HG03565 (cell line): ENCODE results near the gene CAPS.

Experiments used
- ATAC-seq: cut with Tn5 transposase; IDR thresholded peaks from one replicate; pipeline ENCODE4 v1.9.1; 2021; ENCODE audit warnings: mild to moderate bottlenecking, moderate library complexity; ENCODE audit not compliant: unreplicated experiment

The CAPS gene

GRCh38 chr19:5908773-5909442 lies 5.1 kb upstream of the CAPS start:
- ATAC-seq: no peak

- ATAC-seq: no peak
These were observed 3.5 kb upstream of the CAPS start for GRCh38 chr19:5910638-5910907.

DNA sequence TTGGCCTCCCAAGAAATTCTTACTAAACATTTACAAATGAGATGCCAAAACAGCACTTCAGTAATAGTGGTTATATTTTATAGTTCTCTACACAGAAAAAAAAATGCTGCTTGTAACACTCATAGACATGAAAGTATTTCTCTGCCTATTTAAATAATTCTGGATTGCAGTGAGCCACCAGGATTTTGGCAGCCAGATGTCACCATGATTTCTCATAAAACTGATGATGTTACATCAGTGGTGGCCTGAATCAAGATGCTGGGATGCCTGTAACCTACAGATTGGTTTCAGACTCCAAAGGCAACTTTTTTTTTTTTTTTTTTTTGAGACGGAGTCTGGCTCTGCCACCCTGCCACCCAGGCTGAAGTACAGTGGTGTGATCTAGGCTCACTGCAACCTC lies 2.7 kb upstream of the CAPS start:
- ATAC-seq: no peak

GRCh38 chr19:5914358-5914774 lies 312 bp downstream of the CAPS start:
- ATAC-seq: no peak

DNA sequence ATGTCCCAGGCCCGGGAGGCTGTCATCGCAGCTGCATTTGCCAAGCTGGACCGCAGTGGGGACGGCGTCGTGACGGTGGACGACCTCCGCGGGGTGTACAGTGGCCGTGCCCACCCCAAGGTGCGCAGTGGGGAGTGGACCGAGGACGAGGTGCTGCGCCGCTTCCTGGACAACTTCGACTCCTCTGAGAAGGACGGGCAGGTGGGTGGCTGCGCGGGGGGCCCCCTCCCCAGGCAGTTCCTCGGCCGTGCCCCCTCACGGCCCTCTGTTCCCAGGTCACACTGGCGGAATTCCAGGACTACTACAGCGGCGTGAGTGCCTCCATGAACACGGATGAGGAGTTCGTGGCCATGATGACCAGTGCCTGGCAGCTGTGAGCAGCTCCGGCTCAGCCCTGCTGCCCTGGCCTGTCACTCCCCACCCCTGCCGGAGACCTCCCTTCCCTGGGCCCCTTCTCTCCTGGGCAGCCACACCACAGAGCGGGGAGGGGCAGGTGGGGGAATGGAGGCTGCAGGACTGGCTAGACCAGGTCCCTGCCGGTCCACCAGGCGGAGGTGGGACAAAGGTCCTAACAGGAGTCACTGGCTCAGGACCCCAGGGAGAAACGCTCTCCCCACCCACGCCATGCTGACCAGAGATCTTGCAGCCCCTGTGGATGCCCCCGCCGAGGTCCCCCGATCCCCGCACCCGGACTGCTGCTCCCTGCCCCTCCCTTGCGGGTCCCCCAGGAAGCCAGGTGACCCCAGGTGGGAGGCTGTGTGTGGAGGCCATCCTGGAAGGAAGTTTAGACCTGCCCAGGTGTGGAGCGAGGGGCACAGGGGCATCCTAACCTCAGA lies 1.1 kb downstream of the CAPS start:
- ATAC-seq: no peak

DNA sequence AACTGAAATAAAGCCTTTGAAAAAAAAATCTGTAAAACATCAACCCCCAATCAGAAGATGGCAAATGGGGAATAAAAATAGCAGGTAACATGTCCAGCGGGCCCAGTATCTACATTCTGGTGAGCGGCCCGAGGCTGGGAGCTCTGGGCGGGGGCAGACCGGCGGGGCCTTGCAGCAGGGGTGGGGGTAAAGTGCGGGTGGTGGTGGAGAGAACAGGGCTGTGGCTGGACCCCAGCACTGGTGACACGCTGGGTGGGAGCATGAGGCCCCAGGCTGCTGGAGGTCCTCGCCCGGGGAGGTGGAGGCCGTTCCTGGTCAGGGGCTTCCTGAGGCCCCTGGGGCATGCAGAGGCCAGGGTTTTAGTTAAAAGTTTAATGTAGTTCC lies 1.7 kb downstream of the CAPS start:
- ATAC-seq: no peak

- ATAC-seq: no peak
These were observed 2.2 kb downstream of the CAPS start for GRCh38 chr19:5916181-5916708.

DNA sequence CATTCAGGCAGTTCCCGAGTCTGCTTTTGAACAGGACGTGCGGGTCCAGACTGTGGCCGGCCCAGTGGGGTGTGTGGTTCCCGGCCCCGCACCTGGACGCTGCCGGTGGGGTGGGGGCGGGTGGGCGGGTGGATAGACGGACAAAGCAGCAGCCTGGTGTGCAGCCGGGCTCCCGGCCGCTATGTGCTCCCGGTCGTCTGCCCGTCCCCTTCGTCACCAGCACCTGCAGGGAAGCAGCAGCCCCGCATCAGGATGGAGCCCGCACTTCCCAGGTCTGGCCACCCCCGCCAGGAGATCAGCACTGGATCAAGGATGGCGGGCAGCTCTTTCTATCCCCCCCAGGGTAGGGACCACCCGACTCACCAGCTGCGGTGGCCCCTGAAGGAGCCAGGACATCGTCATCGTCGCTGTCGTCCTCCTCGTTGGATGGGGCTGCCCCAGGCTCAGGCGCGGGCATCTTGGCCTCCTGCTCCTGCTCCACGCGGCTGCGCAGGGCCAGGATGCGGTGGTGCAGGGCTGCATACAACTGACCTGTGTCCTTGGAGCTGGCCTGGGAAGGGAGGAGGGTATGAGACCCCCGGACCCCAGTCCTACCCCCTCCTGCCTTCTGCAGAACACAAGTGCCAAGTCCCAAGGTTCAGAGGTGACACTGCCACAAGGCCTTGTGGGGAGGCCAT lies 3.5 kb downstream of the CAPS start:
- ATAC-seq: no peak

DNA sequence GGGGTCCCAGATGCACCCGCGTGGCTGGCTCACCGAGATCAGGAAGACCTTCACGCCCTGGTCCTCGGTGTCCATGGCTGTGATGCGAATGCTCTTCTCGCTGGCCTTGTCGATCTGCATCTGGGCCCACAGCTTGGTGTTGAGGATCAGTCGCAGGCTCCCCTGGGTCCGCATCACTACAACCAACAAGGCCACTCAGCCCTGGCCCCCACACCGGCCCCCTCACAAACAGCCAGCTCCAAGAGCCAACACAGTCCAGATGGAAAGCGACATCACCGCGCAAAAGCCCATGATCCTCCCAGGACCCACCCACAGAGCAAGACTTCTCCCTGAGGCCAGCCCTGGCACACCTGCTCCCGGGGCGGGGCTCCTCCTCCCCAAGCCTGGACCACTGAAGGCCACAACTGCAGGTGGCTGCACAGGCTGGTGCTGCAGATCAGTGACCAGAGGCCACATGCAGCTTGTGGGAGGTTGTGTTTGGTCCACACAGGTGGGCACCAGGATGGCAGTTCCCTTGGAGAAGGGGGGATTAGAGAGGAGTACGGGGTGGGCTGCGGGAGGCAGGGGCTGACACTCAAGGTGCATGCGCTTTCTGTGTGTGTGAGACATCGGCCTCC lies 4.5 kb downstream of the CAPS start:
- ATAC-seq: no peak

GRCh38 chr19:5921516-5922160 lies 7.6 kb downstream of the CAPS start:
- no peak for ATAC-seq

DNA sequence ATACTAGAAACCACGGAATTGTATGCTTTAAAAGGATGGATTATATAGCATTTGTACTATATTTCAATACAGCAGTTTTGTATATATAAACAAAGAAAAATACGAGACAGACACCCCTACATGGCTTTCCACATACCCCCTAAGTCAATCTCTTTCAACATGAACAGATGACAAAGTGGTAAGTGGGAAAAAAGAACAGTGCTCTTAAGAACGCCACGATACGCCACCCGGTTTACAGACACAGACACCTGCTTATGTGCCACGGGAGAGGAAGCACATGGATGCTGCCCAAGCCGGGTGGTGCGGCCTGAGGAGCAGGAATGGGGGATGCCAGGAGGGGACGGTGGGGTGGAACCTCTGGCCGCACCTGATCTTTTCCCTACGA lies 8.1 kb downstream of the CAPS start:
- no peak for ATAC-seq

DNA sequence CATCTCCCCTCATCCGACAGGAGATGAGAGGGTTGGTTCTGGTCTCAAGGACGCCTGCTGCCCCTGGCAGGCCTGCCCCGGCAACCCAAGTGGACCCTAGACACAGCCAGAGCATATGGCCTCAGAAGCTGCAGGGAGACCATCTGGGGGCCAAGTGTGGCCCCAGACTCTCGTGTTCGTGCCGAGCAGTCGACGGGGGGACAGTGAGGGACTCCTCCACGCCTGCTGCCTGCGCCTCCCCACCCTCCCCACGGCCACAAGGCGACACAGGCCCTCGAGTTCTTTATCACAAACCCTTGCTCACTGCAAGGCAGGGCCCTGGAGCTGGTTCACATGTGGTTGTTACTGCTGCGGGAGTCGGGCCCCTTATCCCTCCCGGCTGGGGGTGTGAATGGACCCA lies 9.3 kb downstream of the CAPS start:
- no peak for ATAC-seq

DNA sequence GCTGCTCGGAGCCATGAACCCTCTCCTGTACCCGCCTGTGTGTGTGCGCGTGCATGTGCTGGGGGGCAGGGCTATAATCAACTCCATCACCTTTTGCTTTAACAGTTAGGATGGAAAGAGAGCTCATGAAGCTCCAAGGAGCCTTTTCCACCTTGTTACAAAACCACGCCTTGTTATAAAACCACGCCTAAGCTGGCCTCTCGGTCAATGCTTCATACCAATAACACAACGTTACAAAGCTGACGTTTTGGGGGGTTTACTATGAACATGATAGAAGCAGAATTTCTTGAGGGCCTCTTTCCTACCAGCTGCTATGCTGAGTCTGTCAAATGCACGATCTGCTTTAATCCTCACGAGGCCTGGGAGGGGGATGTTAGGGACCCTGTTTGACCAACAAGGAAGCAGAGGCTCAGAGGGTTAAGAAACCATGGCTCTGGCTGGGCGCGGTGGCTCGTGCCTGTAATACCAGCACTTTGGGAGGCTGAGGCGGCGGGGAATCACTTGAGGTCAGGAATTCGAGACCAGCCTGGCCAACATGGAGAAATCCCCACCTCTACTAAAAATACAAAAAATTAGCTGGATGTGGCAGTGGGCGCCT lies 11.9 kb downstream of the CAPS start:
- ATAC-seq: no peak

- no peak for ATAC-seq
These were observed 12.8 kb downstream of the CAPS start for GRCh38 chr19:5926641-5927440.

GRCh38 chr19:5927441-5927821 lies 13.4 kb downstream of the CAPS start:
- ATAC-seq: no peak

GRCh38 chr19:5929179-5929578 lies 15.1 kb downstream of the CAPS start:
- no peak for ATAC-seq

- ATAC-seq: no peak
These were observed 15.6 kb downstream of the CAPS start for GRCh38 chr19:5929625-5930024.

DNA sequence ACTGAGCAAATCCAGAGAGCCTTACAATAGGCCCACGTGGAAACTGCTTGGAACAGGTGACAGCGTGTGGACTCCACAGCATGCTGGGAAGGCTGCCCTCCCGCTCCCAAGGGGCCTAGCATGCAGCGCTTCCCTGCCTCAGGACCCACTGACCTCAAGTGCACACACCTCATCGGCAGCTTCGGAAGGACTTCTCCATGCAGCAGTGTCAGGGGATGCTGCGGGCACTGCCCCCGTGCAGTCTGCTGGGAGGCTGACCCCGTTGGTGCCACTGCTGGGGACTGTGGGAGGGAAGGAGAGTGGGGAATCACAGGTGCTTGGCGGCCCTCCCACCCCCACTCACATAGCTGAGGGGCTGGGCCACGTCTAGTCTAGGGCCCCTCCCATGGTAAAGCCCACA lies 17.2 kb downstream of the CAPS start:
- no peak for ATAC-seq

GRCh38 chr19:5932146-5932545 lies 18.1 kb downstream of the CAPS start:
- no peak for ATAC-seq
